Endodermal cell (in vitro differentiated cells): ENCODE results near the gene COLGALT1. TPM values are rescaled to one million over a fixed set of nuclear protein-coding genes. Genes with fewer than 3 reads are reported as not detected.
A peak's percentile ranks its signal among the peaks of the same experiment; 100 is the strongest.

Source experiments
- DNase-seq: peaks from one replicate; pipeline ENCODE4 v3.0.0-alpha.2; 2017
- H3K27ac ChIP-seq: 2 replicates; pipeline ENCODE4 v1.5.1; 2013; ENCODE audit warnings: mild to moderate bottlenecking, low read depth, low read length, moderate library complexity
- H3K27me3 ChIP-seq: 2 replicates; pipeline ENCODE4 v1.6.1; 2013; ENCODE audit warnings: mild to moderate bottlenecking, low read length, moderate library complexity; ENCODE audit not compliant: insufficient read depth, control insufficient read depth, poor library complexity, severe bottlenecking
- H3K36me3 ChIP-seq: 2 replicates; pipeline ENCODE4 v1.7.0; 2013; ENCODE audit warnings: mild to moderate bottlenecking, low read length, moderate library complexity; ENCODE audit not compliant: control insufficient read depth, insufficient read depth
- H3K4me1 ChIP-seq: one replicate; pipeline ENCODE4 v1.7.0; 2013; ENCODE audit warnings: low read length; ENCODE audit not compliant: control insufficient read depth, insufficient read depth
- H3K4me3 ChIP-seq: 2 replicates; pipeline ENCODE4 v1.5.1; 2013; ENCODE audit warnings: mild to moderate bottlenecking, low read length, moderate library complexity
- H3K9ac ChIP-seq: 2 replicates; pipeline ENCODE4 v1.6.1; 2013; ENCODE audit warnings: mild to moderate bottlenecking, low read length, moderate library complexity; ENCODE audit not compliant: poor library complexity, severe bottlenecking; ENCODE audit errors: extremely low read depth
- H3K9me3 ChIP-seq: 2 replicates; pipeline ENCODE4 v1.6.1; 2013; ENCODE audit warnings: mild to moderate bottlenecking, low read length, moderate library complexity; ENCODE audit not compliant: control insufficient read depth
- H3K27ac Mint-ChIP-seq: 2 replicates; pipeline ENCODE4 v1.8.0; 2020; ENCODE audit warnings: mixed read lengths
- H3K27me3 Mint-ChIP-seq: 2 replicates; pipeline ENCODE4 v1.8.0; 2021; ENCODE audit warnings: mild to moderate bottlenecking, mixed read lengths; ENCODE audit not compliant: insufficient read depth
- H3K36me3 Mint-ChIP-seq: 2 replicates; pipeline ENCODE4 v1.8.0; 2020; ENCODE audit warnings: low read depth, mixed read lengths
- H3K4me1 Mint-ChIP-seq: 2 replicates; pipeline ENCODE4 v1.8.0; 2020; ENCODE audit warnings: mixed read lengths
- H3K4me3 Mint-ChIP-seq: 2 replicates; pipeline ENCODE4 v1.8.0; 2020; ENCODE audit warnings: mild to moderate bottlenecking, moderate library complexity, mixed read lengths
- H3K9me3 Mint-ChIP-seq: 2 replicates; pipeline ENCODE4 v1.8.0; 2020; ENCODE audit warnings: mild to moderate bottlenecking, mixed read lengths
- CTCF ChIP-seq: fragments of 200-600 bp; sonication (generic); conservative IDR thresholded peaks from 2 replicates; pipeline ENCODE4 v1.5.0; 2021; ENCODE audit warnings: antibody characterized with exemption, mild to moderate bottlenecking
- WGBS, 2 experiments: methylation state at CpG; one replicate each; pipeline versions ENCODE4 v1.1.5 to v1.1.7; 2013; ENCODE audit warnings: missing lambda C conversion rate in 2 of 2, mixed read lengths in 1 of 2; ENCODE audit not compliant: insufficient coverage in 1 of 2, insufficient read length in 1 of 2; 5-methylcytosine and 5-hydroxymethylcytosine counted together
- total RNA-seq, 2 donors: library from RNA; stranded (reverse); fragmentation: NEBNext Ultra II Directional in 1 of 2; extraction: Animal tissue kit (Norgen Biotek cat#: 25700) in 1 of 2; gene quantifications; 2 replicates in 1 of 2; 3 replicates in 1 of 2; pipeline ENCODE4 v1.2.1, GENCODE V29; 2021

Gene COLGALT1
- total RNA-seq, 2 donors from 2014 or later = 61.2 to 68.3 TPM

DNA sequence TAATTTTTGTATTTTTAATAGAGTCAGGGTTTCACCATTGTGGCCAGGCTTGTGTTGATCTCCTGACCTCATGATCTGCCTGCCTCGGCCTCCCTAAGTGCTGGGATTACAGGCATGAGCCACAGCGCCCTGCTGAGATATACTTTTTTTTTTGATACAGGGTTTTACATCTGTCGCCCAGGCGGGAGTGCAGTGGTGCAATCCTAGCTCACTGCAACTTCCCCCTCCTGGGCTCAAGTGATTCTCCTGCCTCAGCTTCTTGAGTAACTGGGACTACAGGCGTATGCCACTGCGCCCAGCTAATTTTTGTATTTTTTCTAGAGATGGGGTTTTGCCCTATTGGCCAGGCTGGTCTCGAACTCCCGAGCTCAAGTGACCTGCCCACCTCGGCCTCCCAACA lies 2.0 kb downstream of the COLGALT1 start:
- Mint-ChIP-seq H3K36me3 (peaks cover 26% of the 10 kb centered on the region), H3K27me3 (no peaks in the 10 kb centered on the region), H3K4me3 (no peak overlapping the region), H3K27ac (no peak overlapping the region), H3K4me1 (no peaks in the 10 kb centered on the region), H3K9me3 (no peaks in the 10 kb centered on the region)
- peaks cover 28% of the 10 kb centered on the region for H3K36me3 ChIP-seq
- no peaks in the 10 kb centered on the region for H3K27me3 ChIP-seq
- 96 to 98% methylated on average over 7 to 9 of the region's 9 CpGs for WGBS, 2 experiments
- H3K9ac ChIP-seq = no peak overlapping the region
- no peak for TF ChIP-seq CTCF
- H3K9me3 ChIP-seq = no peaks in the 10 kb centered on the region
- no peak overlapping the region for H3K27ac ChIP-seq
- no peak for DNase-seq
- H3K4me3 ChIP-seq = no peak overlapping the region
- peaks cover 4% of the 10 kb centered on the region for H3K4me1 ChIP-seq

GRCh38 chr19:17560205-17560595 lies 4.8 kb downstream of the COLGALT1 start:
- Mint-ChIP-seq H3K9me3 (no peaks in the 10 kb centered on the region), H3K27ac (peak overlapping the region; percentile 35), H3K4me1 (no peaks in the 10 kb centered on the region), H3K36me3 (peaks cover 36% of the 10 kb centered on the region), H3K27me3 (no peaks in the 10 kb centered on the region), H3K4me3 (no peak overlapping the region)
- H3K9ac ChIP-seq = no peak overlapping the region
- no peaks in the 10 kb centered on the region for H3K9me3 ChIP-seq
- peaks cover 38% of the 10 kb centered on the region for H3K36me3 ChIP-seq
- no peak overlapping the region for H3K27ac ChIP-seq
- H3K4me1 ChIP-seq = no peaks in the 10 kb centered on the region
- no peak for TF ChIP-seq CTCF
- H3K27me3 ChIP-seq = no peaks in the 10 kb centered on the region
- WGBS, 2 experiments = 85 to 96% methylated on average over 14 of the region's 14 CpGs
- no peak overlapping the region for H3K4me3 ChIP-seq
- no peak for DNase-seq

DNA sequence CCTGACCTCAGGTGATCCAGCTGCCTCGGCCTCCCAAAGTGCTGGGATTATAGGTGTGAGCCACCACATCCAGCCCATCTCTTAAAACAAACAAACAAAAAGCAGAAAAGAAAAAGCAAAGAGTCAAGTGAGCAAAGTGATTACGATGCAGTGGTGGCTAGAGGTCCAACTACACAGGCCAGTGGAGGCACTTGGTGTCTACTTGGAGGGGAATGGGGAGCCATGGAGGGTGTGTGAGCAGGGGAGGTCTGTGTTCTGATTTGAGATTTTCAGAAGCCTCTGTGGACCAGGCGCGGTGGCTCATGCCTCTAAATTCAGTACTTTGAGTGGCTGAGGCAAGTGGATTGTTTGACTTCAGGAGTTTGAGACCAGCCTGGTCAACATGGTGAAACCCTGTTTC lies 6.6 kb downstream of the COLGALT1 start:
- Histone ChIP-seq H3K9ac (no peak overlapping the region), H3K36me3 (peaks cover 38% of the 10 kb centered on the region), H3K27ac (no peak overlapping the region), H3K9me3 (no peaks in the 10 kb centered on the region), H3K4me1 (no peaks in the 10 kb centered on the region), H3K27me3 (no peaks in the 10 kb centered on the region), H3K4me3 (no peak overlapping the region)
- no peaks in the 10 kb centered on the region for H3K9me3 Mint-ChIP-seq
- WGBS, 2 experiments = 91 to 100% methylated on average over 2 to 4 of the region's 4 CpGs
- no peak overlapping the region for H3K27ac Mint-ChIP-seq
- no peak overlapping the region for H3K4me3 Mint-ChIP-seq
- H3K36me3 Mint-ChIP-seq = peaks cover 38% of the 10 kb centered on the region
- H3K27me3 Mint-ChIP-seq = no peaks in the 10 kb centered on the region
- no peak for TF ChIP-seq CTCF
- no peak for DNase-seq
- no peaks in the 10 kb centered on the region for H3K4me1 Mint-ChIP-seq
